NCI-H524 (cell line): ENCODE measurements around the gene GALNTL6.

ENCODE experiments used
- DNase-seq, 2 experiments: peaks; one replicate each; lab custom pipeline; 2025; lab: John Stamatoyannopoulos, UW

The GALNTL6 gene

DNA sequence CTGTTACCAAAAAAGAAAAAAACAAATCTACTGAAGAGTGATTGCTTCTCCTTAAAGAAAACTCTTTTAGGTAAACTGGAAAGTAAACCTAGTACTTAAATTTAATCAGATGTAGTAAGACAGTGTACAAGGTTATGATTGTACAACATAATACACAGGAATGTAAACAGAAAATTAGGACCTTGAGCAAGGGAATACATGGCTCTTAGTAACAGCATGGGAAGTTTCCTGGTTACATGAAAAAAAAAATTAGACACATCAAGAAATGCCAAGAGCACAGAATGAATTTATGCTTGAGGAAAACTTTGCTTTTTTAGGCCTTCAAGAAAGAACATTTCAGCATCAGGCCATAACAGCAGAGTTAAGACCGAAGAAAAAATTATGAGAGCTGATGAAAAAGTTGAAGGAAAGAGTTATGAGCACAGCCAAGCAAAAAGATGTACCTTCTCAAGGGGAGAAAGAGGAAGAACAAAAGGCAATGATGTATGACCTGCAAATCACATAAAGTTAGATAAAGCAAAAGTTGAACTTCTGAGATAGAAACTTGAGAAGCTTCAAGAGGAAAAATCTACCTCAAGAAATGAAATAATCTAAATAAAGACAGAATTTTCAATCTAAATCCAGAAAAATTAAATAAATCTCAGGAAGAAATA, 311.6 kb downstream of the GALNTL6 start:
- no peak for DNase-seq

DNA sequence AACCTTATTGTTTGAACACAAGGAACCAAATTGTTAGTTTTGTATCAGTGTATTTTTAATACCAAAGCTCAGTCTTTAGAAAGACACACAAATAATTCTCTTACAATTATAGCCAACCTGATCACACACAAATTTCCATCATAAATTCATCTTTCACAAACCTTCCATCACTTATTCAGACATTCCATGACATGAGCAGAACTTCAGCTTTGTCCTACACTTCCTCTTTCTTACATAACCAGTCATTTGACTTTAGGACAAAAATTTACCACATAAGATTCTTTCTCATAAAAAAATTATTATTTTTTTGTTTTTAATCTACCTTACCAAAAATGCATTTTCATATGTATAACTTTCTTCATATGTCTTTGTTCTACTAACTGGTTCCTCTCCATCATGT, 312.2 kb downstream of the GALNTL6 start:
- no peak for DNase-seq

DNA sequence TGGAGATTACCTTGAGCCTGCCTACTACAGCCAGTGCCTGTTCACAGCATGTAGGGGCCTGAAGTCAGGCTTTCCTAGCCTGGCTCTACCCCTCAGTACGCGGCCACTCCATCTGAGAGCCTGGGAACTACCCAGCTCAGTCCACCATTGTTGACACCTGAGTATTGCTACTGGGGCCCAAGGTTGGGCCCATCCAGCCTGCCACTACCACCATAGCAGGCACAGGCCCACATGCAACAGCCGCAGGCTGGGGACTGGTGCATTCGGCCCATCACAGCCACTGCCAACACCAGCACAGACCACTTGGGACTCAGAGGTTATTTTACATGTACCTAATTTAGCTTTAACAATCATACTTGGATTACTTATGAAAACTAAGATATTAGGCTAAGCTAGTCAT, 314.0 kb downstream of the GALNTL6 start:
- DNase-seq: no peak

DNA sequence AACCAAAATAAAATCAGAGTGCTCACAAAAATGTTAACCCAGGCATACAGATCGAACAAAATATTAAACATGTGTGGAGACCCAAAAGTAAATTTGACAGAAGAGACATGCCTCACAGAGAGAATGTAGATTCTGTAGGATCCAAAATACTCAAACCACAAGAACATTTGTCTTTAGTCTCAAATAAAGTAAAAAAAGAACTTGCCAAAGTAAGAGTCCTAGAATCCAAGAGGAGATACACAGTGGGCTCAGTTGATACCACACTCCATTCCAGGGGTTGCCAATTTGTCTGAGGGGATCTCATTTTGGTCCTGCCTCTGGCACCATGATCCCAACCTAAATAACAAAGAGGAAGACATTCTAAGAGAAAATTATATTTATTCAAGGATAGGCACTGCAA, 316.4 kb downstream of the GALNTL6 start:
- no peak for DNase-seq

DNA sequence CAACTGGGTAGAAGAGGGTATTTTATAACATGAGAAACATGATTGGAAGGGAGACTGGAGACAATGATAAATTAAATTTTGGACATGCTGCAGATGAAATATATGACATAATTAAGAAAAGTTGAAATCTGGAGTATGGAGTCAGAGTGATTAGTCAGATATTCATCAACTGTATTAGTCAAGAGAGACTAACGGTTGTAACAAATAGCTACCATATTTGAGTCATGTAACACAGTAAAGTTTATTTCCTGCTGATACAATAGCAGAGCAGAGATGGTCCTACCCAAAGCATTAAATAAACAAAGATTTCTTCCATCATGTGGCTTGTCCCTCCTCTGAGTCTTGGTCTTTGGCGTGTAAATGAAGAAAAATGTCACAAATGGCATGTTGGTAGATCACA, 321.3 kb downstream of the GALNTL6 start:
- no peak for DNase-seq

DNA sequence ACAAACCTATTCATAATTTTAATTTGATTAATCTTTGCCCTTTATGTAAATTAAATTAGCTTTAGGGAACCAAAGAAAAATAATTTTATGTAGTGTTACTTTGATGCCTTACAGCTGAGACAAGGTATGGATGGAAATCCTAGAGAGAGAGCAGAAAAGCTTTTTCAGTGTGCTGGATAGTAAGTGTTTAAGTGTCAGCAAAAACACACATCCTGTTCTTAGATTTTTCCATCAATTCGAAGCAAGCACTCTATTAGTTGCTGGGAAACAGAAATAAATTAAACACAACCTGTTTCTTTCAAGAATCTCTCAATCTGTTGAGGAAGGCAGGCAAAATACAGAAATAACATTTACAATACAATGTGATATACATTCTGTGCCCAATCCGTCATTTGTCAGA, 327.8 kb downstream of the GALNTL6 start:
- no peak for DNase-seq

DNA sequence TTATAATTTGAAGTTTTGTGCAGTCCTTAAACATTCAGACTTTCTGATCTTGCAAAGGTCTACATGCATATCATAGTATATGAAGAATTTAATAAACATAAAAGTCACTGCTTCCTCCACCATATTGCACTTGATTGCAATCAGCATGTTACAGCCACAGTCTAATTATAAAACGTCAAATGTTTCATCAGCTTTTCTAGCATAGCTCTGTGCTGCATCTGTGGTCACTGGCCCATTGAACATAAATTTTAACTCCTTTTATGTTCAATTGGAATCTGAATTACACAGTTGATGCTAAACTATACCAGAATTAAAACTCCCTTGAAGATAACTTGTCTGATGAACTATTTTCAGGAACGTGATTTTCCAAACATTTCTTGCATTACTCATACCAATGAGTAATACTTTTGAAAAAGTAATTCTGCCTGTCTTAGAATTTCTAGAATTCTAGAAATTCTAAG, 329.1 kb downstream of the GALNTL6 start:
- no peak for DNase-seq

DNA sequence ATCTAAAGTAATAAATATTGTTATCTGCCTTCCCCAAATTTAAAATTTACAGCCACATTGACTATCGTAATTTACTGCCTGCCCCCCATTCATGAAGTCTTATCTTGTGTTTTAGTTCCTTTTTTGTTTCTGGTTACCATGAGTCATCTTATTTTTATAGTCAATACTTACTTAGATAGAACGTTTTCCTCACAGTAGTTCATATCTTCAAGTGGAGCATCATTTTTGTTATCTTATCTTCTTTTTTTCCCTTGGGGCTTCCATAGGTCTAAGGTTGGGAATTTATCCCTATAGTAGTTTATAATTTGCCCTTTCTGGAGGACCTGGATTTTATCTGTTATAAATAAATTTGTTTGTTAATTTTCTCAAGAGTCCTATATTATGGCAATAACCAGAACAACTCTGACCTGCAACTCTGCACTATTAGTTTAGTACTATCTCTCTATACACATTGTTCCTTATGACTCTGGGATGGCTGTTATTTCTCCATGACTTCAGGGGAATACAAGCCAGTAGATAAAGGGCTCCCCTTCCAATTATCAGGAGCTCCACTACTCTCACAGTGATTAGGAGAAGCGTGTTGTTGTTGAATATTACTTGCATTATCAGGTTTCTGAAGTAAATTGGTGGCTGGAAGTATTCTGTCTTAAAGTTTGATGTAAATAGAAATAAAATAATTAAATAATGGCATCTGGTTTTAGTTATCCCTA, 330.6 kb downstream of the GALNTL6 start:
- no peak for DNase-seq

DNA sequence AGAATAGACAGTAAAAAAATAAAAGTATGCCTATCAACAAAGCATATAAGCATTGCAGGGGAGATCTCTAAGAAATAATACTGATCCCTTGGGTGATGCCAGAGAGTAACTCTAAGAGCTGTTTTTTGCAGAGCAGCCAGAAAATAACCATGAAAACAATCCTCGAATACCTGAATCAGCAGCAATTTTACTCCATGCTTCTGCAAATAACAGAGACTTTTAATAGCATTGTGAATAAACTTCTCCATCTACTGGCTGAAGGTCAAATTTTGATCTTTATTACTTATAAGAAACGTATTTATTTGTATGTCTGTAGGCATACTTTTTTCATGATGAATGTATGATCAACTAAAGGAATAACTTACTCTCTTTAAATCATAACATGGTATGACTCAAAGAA, 334.5 kb downstream of the GALNTL6 start:
- DNase-seq: peak in 1 of 2 experiments; percentile 15

DNA sequence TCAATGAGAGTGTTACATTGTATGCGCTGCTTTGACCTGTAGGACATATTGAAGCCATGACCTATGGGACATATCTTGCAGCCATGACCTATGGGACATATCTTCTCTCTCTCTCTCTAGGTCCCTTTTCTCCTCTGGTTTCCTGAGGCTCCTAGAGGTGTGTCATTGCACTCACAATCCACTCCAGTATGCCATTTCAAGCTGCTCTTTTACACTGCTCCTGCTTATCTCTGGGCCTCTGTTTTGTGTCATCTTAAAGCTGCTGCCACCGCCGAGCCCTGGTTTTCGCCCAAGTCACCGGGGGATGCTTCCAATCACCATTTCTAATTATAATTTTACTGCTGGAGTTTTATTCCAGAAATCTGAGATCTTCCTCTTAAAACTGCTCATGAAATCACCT, 336.1 kb downstream of the GALNTL6 start:
- DNase-seq: no peak

DNA sequence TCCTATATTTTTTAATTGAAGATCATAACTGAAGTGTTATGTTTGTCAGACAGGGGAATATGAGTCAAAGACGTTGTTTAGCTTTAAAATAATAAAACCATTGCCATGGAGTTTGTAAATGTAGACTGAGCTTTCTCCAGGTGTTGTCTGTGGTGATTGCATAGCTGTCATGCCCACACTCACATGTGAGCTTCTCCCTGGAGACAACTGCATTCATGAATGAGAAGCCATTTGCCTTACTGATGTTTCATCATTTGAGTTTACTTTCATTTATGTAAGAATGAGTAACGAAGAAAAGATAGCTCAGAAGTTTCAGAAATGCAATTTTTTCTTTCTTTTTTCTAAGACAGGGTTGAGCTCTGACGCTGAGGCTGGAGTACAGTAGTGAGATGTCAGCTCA, 339.1 kb downstream of the GALNTL6 start:
- DNase-seq: no peak

DNA sequence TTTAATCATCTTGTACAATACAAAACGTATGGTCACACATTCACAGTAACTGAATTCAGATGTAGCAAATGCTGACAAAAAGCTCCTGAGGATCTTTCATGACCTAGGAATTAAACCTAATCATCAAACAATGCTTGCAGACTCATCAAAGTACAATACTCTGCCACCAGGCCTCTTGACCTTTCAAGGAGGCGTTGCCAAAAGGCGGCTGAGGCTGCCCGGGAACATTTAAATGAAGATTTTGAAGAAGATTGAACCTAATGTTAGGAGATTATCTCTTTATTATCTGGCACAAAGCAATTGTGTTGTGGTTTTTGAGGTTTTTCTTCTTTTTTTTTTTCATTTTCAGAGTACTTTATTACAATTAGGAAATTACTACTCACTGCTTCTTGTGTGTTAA, 340.5 kb downstream of the GALNTL6 start:
- no peak for DNase-seq

DNA sequence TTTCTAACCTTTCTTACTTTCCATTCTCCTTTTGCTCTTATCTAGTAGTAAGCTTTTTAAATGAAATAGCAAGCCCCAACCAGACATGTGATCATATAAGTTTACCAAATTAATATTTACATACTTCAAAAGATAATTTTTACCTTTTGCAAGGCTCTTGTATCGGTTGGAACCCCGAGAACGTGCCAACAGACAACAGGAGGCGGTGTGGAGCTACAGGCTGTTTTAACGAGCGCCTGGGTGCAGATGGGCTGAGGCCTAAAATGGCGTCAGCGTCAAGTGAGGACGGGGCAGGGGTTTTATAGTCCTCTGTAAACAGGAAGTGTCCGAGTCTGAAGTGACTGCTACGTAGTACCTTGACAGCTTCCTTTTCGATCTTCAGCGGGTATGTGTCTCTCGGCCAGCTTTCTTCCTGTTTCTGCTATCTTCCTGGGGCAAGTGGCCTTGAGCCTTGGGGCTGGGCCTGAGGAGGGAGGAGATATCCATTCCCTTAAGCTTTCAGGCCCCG, 342.7 kb downstream of the GALNTL6 start:
- no peak for DNase-seq

DNA sequence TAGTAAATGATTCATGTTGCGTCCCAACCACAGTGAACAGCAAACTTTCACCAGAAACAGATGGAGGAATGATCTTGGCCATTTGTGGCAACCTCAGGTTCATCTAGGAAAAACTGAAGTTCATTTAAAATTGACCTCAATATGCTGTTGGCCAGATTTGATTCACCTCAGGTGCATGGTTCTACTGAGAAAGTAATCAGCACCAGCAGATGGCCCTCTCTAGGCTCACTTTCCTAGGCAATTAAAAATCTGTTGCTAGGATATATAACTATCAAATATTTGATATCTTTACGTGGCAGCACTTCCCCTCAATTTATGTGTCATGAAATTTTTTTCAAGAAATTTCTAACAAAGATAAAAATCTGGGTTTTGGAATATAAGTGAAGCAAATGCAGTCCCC, 344.7 kb downstream of the GALNTL6 start:
- DNase-seq: peak in 1 of 2 experiments; percentile 23

DNA sequence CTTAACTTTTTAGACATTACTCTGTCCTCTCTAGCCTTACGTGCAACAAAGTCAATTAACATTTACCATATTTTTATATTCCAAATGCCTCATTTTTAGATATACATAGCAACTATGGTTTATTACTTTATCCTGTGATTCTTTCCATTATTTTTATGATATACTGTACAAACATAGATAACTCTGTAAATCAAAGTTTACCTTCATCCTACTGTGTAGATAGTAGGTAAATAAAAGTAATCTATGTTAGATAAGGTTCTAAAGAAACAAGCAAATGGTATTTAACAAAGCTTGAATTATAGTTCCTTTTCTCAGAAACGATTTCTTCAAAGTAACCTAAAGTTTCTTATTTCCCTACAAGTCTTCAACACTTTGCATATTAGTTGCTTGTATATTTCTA, 350.0 kb downstream of the GALNTL6 start:
- DNase-seq: no peak

DNA sequence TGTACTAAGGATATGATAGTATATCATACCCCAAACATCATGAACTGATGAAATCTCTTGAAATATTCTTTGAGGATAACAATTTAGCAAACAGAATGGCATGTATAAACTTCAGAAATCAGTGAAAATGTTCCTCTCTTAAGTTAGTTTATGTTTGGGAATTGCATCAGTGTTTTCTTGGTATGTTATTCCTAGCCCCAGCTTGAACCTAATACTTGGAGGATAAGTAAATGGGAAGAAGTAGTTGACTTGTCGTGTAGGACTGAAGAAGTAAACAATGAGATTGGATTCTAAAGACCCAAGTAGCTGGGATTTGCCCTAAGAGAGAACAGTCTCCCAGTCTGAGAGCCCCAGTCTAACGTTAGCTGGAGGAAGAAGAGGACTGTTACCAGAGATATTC, 355.7 kb downstream of the GALNTL6 start:
- no peak for DNase-seq

DNA sequence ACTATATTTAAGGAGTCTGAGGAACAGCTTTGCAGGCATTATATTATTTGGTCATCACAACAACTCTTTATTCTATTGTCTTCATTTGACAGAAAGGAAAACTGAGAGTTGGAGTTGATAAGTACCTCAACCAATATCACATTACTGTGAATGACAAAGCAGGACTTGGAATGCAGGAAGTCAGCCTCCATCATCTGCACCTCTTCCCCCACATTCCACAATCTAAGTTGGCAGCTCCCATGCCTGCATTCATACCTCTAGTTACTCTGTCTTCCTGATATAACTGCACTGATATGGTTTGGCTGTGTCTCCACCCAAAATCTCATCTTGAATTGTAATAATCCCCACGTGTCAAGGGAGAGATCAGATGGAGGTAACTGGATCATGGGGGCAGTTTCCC, 356.7 kb downstream of the GALNTL6 start:
- no peak for DNase-seq

DNA sequence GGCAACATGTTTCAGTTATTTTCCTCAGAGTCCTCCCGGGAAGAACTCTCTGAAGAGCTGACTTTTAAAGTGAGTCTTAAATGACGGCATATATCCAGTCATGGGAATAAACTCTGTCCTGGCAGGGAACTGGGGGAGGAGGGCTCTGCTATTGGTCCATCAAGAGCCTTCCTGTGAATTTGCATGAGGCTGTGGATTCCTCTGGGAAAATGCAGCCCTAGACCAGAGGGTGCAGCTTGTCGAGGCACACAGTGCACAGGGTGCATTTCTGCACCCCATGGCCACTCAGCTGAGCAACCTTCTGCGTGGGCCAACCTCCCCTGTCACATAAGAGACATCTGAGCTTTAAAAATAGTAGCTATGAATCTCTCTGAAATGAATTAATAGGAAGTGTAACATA, 360.0 kb downstream of the GALNTL6 start:
- no peak for DNase-seq

DNA sequence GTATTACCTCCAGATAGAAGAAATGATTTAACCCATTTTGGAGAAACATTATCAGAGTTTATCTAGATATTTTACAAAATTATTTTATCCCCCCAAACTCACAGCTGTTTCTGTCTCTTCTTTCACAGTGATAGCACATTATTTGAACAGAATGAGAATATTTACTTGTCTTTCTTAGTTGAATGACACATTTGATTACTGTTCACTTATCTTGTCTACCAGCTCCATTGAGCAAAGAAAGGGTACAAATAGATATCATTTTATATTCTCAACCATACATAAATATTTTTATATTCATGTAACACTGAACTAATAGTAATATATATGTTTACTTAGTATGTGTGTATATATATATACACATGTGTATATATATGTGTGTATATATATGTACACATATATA, 364.2 kb downstream of the GALNTL6 start:
- no peak for DNase-seq

DNA sequence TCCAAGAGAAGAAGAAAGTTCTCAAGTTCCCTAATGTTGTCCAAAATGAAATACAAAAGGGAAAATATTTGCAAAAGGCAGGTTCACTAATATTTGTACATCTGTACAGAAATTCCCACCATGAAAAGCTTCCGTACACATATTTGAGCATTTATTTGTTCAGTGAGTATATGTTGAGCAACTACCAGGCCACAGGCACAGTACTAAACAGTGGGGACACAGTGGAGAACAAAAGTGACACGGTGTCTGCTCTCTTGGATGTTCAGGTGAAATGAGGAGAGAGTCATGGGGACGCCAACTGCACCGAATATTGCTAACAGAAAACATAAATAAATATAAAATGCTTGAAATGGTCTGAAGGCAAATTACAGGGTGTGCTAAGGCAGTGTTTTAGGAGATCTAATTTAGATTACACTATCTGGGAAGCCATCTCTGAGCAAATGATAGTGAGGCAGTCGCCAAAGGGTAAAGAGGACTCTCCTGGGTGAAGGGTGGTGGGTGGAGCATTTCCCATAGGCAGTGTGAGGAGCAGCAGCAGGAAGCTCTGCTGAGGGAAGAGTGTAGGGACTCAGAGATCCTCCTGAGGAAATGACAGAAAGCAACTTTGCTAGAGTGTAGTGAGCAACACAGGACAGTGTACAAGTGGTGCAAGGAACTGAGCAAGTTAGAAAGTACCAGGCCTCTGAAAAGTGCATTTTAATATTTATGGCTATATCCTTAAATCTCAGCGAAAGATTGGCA, 375.2 kb downstream of the GALNTL6 start:
- no peak for DNase-seq

DNA sequence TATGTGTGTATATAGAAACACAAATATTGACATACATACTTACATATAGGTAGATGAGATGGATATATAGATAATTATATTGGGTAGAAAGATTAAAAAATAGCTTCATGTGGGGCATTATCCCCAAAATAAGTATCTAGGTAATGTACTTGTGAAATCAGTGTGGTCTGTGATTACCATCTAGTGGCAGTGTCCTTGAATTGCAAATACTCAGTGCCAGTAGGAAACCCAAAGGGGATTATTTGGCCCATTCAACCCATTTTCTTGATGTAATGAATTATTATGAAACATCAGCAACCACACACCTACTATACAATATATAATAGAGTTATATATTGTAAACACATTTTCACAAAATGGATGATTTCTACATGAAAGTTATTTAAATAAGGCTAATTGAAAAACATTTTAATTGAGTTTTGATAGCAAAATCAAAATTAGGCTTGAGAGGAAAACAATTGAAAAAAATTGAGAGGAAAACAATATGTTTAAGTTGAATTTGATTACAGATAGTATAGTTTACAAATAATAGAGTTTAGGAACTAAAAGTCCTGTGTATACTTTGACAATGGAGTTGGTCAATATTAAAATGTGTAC, 389.4 kb downstream of the GALNTL6 start:
- peak in 1 of 2 experiments; percentile 30 for DNase-seq

DNA sequence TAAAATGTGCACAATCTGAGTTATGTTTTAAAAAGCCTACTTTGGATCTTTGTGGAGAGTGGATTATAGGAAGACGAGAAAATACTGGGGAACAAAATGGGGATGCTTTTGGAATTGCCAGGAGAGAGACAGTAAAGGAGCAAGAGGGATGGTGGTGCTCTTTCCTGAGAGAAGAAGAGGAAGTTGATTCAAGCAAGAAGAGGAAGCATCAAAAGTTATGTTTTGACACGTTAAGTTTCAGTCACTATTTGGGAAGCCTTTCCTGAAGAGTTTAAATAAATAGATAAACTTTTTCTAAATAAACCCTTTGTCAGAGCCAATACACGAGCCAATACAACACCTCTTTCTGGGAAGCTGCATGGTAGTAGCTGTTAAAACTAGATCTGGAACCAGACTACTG, 394.1 kb downstream of the GALNTL6 start:
- DNase-seq: no peak

DNA sequence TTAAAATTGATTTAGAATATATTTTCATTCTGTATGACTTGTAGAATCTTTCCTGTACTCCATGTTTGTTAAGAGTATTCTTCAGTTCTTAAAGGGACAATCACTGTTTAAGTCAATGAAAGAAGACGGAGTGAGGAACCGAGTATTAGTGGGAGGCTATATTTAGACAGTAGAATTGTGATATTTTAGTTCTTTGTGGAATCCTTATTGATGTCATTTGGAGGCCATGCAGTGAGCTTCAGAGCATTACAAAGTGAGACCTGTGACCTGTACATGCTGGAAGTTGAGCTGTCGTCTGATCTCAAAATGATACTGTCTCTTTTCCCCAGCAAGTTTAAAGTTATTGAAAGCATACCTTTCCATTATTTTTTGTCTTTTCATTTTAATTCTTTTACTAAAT, 394.7 kb downstream of the GALNTL6 start:
- DNase-seq: no peak
